Colonic mucosa (tissue), 4 donors: ENCODE measurements around the gene LLGL1. TPM values are rescaled to one million over a fixed set of nuclear protein-coding genes. Genes with fewer than 3 reads are reported as not detected.
A peak's percentile ranks its signal among the peaks of the same experiment; 100 is the strongest.

Experiments used
- DNase-seq: peaks from one replicate; pipeline ENCODE4 v3.0.0-alpha.2; 2020
- H3K27ac ChIP-seq: fragments of 200-600 bp; one replicate; pipeline ENCODE4 v1.8.0; 2021
- H3K27me3 ChIP-seq: fragments of 200-600 bp; one replicate; pipeline ENCODE4 v1.8.0; 2021
- H3K36me3 ChIP-seq: fragments of 200-600 bp; one replicate; pipeline ENCODE4 v1.8.0; 2021
- H3K4me1 ChIP-seq: fragments of 200-600 bp; one replicate; pipeline ENCODE4 v1.8.0; 2021; ENCODE audit warnings: mild to moderate bottlenecking
- H3K4me3 ChIP-seq: fragments of 200-600 bp; one replicate; pipeline ENCODE4 v1.8.0; 2021
- H3K9ac ChIP-seq, 2 donors: one replicate each; pipeline ENCODE4 v1.7.0; 2013; ENCODE audit warnings: control low read depth in 2 of 2, low read depth in 2 of 2, low read length in 2 of 2
- H3K9me3 ChIP-seq: fragments of 200-600 bp; one replicate; pipeline ENCODE4 v1.8.0; 2021
- CTCF ChIP-seq: fragments of 200-600 bp; IDR thresholded peaks from one replicate; pipeline ENCODE4 v1.8.0; 2022; ENCODE audit warnings: antibody characterized with exemption, mild to moderate bottlenecking
- intact Hi-C: fragments of 100-400 bp; cut with DNase I; formaldehyde crosslinking; loops from one replicate; pipeline ENCODE4 v1.14.1; 2022
- total RNA-seq, 2 donors: library from RNA; stranded (reverse); fragmentation: NEBNext Ultra II Directional in 1 of 2; extraction: Animal tissue kit (Norgen Biotek cat#: 25700) in 1 of 2; gene quantifications; one replicate each; pipeline ENCODE4 v1.2.1, GENCODE V29; 2021
- donor health status: healthy.
- donor health status: DM: no; HTN: no; CAD: no.
- donor health status: DM: no; HTN: no; CAD: no.

LLGL1 gene
- total RNA-seq, 2 donors from 2014 or later = 7.8 to 13.1 TPM

- H3K4me3 ChIP-seq = peak within 1 kb of the TSS; percentile 79
- H3K27me3 ChIP-seq = no peaks in the 10 kb centered on the region
- intact Hi-C loops = no loop called here
- peak within 1 kb of the TSS; percentile 86 to 91 for H3K9ac ChIP-seq
- H3K4me1 ChIP-seq = peaks cover 19% of the 10 kb centered on the region
- DNase-seq = peak; percentile 96
- H3K36me3 ChIP-seq = peaks cover 3% of the 10 kb centered on the region
- H3K27ac ChIP-seq = peak within 1 kb of the TSS; percentile 86
- H3K9me3 ChIP-seq = no peaks in the 10 kb centered on the region
- no peak for TF ChIP-seq CTCF
These were observed 35.1 kb downstream of the LLGL1 start, which contains the start of gene MIEF2 for GRCh38 chr17:18260332-18261145. TSS of gene MIEF2 (plus strand) at chr17:18260662. CDS start at chr17:18262721, 2,059 bp downstream.

GRCh38 chr17:18261146-18261515 lies 35.7 kb downstream of the LLGL1 start:
- Histone ChIP-seq H3K4me1 (peaks cover 19% of the 10 kb centered on the region), H3K4me3 (peak overlapping the region; percentile 79), H3K27me3 (no peaks in the 10 kb centered on the region), H3K27ac (peak overlapping the region; percentile 86), H3K9me3 (no peaks in the 10 kb centered on the region), H3K36me3 (peaks cover 3% of the 10 kb centered on the region), H3K9ac (peak overlapping the region; percentile 86 to 91)
- no peak for TF ChIP-seq CTCF
- peak; percentile 65 for DNase-seq
- intact Hi-C loops = no loop called here

GRCh38 chr17:18261659-18262058 lies 36.2 kb downstream of the LLGL1 start:
- Histone ChIP-seq H3K4me1 (peaks cover 18% of the 10 kb centered on the region), H3K27ac (no peak overlapping the region), H3K27me3 (no peaks in the 10 kb centered on the region), H3K9me3 (no peaks in the 10 kb centered on the region), H3K9ac (peak overlapping the region; percentile 86 to 91), H3K4me3 (peak overlapping the region; percentile 79), H3K36me3 (peaks cover 3% of the 10 kb centered on the region)
- TF ChIP-seq CTCF = no peak
- intact Hi-C loops = no loop called here
- DNase-seq = no peak

- intact Hi-C loops = no loop called here
- H3K9ac ChIP-seq = peak overlapping the region in 1 of 2 donors; percentile 91
- H3K27ac ChIP-seq = no peak overlapping the region
- no peak overlapping the region for H3K4me3 ChIP-seq
- H3K9me3 ChIP-seq = no peaks in the 10 kb centered on the region
- H3K4me1 ChIP-seq = peaks cover 13% of the 10 kb centered on the region
- H3K27me3 ChIP-seq = no peaks in the 10 kb centered on the region
- peaks cover 3% of the 10 kb centered on the region for H3K36me3 ChIP-seq
- no peak for TF ChIP-seq CTCF
- no peak for DNase-seq
These were observed 36.7 kb downstream of the LLGL1 start for GRCh38 chr17:18262111-18262510.

GRCh38 chr17:18262641-18263040 lies 37.2 kb downstream of the LLGL1 start:
- Histone ChIP-seq H3K27ac (no peak overlapping the region), H3K36me3 (peaks cover 3% of the 10 kb centered on the region), H3K9ac (no peak overlapping the region), H3K4me3 (no peak overlapping the region), H3K27me3 (no peaks in the 10 kb centered on the region), H3K4me1 (peaks cover 8% of the 10 kb centered on the region), H3K9me3 (no peaks in the 10 kb centered on the region)
- TF ChIP-seq CTCF = no peak
- intact Hi-C loops = no loop called here
- DNase-seq = no peak
